Muscle of arm (tissue), 12 donors: Measurements from ENCODE around the gene OCRL. TPM values are rescaled to one million over a fixed set of nuclear protein-coding genes. Genes with fewer than 3 reads are reported as not detected.
A peak's percentile ranks its signal among the peaks of the same experiment; 100 is the strongest.
"Not testable (repeated sequence)": the region's sequence is repeated elsewhere in the genome, so short reads cannot be mapped to it uniquely, and the experiment has no call there.

Experiments
- DNase-seq: peaks from one replicate; pipeline ENCODE4 v3.0.0-alpha.2; 2013
- polyA plus RNA-seq, 12 donors: library from polyadenylated mRNA; unstranded; fragments of 120-200 nt; gene quantifications; one replicate each; pipeline ENCODE4 v1.2.1, GENCODE V29; 2013; ENCODE audit not compliant: insufficient read length in 12 of 12

The OCRL gene
- polyA plus RNA-seq, 12 donors = 10.0 to 18.2 (median 14.2) TPM; not detected in 1

- no peak for DNase-seq
These were observed 8.9 kb upstream of the OCRL start for GRCh38 chrX:129531132-129531531.

DNA sequence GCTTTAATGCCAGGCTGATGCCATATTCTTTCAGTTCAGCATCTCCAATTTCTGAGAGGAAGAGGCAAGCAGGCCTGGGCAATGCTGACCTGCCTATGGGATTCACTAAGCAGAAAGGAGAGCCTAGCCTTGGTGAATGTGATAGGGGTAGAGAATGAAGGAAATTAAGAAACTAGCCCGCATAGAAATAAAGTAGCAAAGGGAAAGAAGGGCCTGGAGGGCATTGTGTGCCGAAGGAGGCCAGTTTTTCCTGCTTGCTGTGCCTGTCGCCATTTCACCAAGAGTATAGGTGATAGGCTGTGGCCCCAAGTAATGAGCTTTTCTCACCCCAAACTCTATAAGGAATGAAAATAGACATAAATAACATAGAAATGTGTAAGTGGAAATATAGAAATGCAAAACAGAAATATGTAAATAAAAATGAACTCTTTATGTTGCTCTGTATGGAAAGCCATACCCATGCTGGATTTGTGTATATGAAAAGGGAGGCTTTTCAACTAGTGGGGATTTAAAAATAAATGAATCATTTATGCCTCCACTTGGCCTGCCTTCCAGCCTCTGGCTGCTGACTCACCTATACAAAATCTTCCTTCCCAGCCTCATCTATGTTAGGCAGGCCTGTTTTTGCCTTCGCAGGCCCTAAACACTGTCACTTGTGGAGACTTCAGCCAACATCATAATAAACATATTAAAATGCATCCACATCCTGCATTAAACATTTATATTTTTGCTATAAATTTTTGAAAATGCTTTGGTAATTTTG lies 5.1 kb upstream of the OCRL start:
- DNase-seq = no peak

- DNase-seq = no peak
These were observed 694 bp downstream of the OCRL start for GRCh38 chrX:129540722-129541184.

DNA sequence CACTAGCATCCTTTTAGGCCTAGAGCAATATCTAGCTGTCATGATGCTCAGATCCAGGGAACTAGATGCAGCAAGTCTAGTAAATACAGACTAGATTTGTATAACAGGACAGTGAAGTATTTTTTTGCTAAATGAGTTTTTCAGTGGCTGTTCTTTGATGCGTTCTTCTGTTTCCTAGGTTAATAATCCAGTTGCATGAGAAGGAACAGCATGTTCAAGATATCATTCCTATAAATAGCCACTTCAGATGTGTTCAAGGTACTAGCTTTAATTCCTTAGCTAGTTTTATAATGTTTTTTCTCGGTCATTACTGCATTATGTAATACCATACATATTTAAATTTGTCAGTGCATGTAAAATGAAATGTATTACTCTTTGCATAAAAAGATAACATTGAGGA lies 4.7 kb downstream of the OCRL start:
- DNase-seq = no peak

GRCh38 chrX:129545408-129545807 lies 5.3 kb downstream of the OCRL start:
- no peak for DNase-seq

- DNase-seq = no peak
These were observed 9.1 kb downstream of the OCRL start for GRCh38 chrX:129549124-129549523.

DNA sequence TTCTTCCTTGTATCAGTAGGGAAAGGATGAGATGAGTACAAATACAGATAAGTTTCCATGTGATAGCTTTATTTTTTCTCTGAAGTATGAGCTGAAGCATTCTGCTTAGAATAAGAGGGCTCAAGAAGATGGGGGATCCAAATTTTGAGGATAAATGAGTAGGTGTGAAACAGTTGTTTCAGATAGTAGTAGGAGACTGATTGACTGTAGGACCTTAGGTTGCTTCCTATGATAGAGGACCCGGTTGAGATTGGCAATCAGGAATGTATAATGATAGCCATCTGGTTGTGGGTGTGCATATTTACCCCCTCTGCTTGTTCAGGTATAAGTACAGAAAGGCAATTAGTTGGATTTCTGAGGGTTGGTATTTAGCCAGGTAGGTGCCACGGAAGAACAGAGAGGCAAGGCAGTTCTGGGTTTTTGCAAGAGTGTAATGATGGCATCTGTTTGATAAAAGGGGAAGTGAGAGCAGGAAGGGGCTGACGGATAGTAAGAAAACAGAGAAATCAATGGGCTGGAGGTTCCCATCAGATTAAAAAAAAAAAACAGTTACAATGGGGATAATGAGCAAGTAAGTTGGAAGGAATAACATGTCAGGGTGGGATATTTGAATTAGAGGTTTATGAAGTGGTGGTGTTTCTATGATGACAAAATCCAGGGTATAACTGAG lies 13.7 kb downstream of the OCRL start:
- DNase-seq = no peak

DNA sequence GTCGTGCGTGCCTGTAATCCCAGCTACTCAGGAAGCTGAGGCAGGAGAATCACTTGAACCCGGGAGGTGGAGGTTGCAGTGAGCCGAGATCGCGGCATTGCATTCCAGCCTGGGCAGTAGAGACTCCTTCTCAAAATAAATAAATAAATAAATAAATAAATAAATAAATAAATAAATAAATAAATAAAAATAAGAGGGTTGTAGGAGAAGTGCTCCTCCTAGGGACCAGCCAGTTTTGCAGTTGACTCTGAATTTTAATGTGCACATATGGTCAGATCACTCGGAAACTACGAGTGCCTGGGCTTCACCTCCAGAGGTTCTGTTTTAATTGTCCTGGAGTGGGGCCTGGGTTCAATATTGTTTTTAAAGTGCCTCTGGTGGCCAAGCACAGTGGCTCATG lies 14.8 kb downstream of the OCRL start:
- not testable (repeated sequence) for DNase-seq

DNA sequence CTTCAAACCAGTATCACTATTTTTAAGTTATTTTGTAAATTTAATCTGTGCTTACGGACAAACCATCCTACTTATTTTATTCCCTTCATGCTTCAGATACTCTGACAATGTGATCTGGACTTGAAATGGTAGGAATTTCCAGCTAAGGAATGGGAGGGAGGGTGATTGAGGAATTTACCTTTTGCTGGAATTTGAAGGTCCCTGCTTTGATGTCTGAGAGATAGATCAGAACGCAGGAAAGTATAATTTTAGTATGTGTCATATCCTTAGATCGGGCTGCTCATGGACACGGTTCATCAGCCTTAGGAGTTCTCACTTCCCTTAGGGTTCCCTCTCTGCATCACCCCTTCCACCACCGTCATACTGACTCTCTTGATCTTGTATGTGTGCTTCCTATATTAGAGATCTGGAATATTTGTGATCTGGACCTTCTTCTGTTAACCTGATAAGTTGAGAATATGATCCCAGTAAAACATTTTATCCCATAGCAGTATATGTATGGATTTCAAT lies 16.8 kb downstream of the OCRL start:
- no peak for DNase-seq

- no peak for DNase-seq
These were observed 17.9 kb downstream of the OCRL start for GRCh38 chrX:129557844-129558480.

DNA sequence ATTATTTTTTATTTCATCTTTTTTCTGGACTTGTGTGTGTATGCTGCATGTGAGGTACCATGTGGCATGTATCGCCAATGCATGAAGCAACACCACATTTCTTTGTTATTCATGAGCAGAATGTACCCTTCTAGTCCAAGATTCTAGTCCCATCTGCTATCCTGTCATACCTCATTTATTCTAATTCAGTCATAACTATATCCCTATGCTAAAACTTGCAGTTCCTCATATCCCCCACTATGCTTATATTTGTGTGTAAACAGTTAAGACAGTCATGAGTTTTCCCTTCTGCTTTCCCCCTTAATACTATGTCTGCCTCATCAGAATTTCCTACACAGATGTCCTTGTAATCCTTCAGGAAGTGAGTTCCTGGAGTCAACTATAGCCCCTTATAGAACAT lies 19.7 kb downstream of the OCRL start:
- no peak for DNase-seq

- DNase-seq = no peak
These were observed 21.4 kb downstream of the OCRL start for GRCh38 chrX:129561453-129561852.

DNA sequence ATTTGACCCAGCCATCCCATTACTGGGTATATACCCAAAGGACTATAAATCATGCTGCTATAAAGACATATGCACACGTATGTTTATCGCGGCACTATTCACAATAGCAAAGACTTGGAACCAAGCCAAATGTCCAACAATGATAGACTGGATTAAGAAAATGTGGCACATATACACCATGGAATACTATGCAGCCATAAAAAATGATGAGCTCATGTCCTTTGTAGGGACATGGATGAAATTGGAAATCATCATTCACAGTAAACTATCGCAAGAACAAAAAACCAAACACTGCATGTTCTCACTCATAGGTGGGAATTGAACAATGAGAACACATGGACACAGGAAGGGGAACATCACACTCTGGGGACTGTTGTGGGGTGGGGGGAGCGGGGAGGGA lies 24.3 kb downstream of the OCRL start:
- not testable (repeated sequence) for DNase-seq

GRCh38 chrX:129565046-129565650 lies 25.1 kb downstream of the OCRL start:
- peak; percentile 76 for DNase-seq

DNA sequence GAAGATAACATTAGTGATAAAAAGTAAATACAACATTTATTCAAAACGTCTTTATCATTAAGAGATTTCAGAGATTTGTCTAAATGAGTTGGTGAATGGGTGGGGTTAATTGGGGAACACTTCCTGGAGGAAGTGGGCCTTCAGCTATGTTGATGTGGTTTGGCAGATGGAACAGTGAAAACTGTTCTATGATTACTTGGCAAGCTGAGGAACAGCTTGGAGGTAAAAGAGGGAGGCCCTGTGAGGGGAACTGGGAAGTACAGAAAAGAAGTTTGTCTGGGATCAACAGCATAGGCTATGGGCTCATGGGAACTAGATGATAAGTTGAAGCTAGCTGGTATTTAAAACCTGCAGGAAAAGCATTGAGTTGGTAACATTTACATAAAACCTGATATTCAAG lies 26.0 kb downstream of the OCRL start:
- DNase-seq = peak; percentile 30

- no peak for DNase-seq
These were observed 28.3 kb downstream of the OCRL start for GRCh38 chrX:129568349-129568748.

GRCh38 chrX:129572422-129572821 lies 32.4 kb downstream of the OCRL start:
- no peak for DNase-seq

DNA sequence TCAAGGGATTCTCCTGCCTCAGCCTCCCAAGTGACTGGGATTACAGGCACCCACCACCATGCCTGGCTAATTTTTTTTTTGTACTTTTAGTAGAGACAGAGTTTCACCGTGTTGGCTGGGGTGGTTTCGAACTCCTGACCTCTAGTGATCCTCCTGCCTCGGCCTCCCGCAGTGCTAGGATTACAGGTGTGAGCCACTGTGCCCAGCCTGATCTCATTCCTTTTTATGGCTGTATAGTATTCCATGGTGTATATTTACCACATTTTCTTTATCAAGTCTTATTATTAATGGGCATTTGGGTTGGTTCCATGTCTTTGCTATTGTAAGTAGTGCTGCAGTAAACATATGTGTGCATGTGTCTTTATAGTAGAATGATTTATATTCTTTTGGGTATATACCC lies 33.6 kb downstream of the OCRL start:
- not testable (repeated sequence) for DNase-seq

DNA sequence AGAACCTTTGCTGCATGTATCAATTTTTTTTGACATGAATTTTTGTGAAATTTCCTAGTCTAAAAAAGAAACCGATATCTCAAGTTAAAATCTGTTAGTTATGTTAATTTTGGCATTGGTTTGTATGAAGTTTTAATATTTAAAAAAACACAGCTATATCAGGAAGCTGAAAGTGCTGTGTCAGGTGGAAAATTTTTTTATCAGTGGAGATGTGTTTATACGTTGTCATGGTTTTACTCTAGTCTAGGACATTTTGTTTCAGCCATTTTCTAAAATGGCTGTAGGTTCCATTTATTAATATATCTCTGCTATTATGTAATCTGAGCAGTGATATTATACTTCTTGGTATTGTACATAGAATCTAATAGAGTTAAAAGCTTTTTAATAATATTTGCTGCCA lies 34.2 kb downstream of the OCRL start:
- DNase-seq = no peak

- no peak for DNase-seq
These were observed 36.5 kb downstream of the OCRL start for GRCh38 chrX:129576539-129576938.

GRCh38 chrX:129577473-129577872 lies 37.4 kb downstream of the OCRL start:
- peak; percentile 41 for DNase-seq

DNA sequence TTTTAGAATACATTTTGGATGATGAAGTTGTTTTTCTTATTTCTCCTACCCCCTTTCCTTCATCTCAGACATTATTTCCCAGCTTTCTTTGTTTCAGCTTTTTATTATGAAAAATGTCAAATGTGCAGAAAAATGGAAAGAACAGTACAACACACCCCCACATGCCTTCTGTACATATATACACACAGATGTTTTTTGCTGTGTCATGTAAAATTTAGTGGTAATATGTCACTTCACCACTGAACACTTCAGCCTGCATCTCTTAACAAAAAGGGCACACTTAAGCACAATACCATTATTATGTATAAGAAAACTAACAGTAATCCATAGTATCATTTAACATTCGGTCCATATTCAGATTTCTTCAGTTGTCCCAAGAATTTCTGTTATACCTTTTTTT lies 37.8 kb downstream of the OCRL start:
- no peak for DNase-seq
